Measurements from ENCODE around the gene FAM72B.
"Not testable (repeated sequence)": the region's sequence is repeated elsewhere in the genome, so short reads cannot be mapped to it uniquely, and the experiment has no call there.

FAM72B gene

GRCh38 chr1:121184290-121185127 is at the start of gene FAM72B, which contains the start of gene SRGAP2C:
FAM72B (minus strand) TSS chr1:121184340; CDS start chr1:121183489, 851 bp downstream.
SRGAP2C (plus strand) TSS chr1:121184975; CDS start chr1:121187447, 2,472 bp downstream.
- DNase-seq (ENCODE audit: extremely low read depth in 1 of 2, low read depth in 1 of 2): peak; percentile 71 to 73

- DNase-seq (ENCODE audit: extremely low read depth in 1 of 2, low read depth in 1 of 2): not testable (repeated sequence)
These were observed 48.4 kb upstream of the FAM72B start for GRCh38 chr1:121232445-121233125.

DNA sequence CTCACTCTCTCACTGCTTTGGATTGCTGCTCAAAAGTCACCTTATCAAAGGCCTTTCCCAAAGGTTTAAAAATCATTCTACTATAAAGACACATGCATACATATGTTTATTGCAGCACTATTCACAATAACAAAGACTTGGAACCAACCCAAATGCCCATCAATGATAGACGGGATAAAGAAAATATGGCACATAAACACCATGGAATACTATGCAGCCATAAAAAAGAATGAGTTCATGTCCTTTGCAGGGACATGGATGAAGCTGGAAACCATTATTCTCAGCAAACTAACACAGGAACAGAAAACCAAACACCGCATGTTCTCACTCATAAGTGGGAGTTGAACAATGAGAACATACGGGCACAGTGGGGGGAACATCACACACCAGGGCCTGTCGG is 46.5 kb upstream of the FAM72B start:
- DNase-seq (ENCODE audit: extremely low read depth in 1 of 2, low read depth in 1 of 2): not testable (repeated sequence)

DNA sequence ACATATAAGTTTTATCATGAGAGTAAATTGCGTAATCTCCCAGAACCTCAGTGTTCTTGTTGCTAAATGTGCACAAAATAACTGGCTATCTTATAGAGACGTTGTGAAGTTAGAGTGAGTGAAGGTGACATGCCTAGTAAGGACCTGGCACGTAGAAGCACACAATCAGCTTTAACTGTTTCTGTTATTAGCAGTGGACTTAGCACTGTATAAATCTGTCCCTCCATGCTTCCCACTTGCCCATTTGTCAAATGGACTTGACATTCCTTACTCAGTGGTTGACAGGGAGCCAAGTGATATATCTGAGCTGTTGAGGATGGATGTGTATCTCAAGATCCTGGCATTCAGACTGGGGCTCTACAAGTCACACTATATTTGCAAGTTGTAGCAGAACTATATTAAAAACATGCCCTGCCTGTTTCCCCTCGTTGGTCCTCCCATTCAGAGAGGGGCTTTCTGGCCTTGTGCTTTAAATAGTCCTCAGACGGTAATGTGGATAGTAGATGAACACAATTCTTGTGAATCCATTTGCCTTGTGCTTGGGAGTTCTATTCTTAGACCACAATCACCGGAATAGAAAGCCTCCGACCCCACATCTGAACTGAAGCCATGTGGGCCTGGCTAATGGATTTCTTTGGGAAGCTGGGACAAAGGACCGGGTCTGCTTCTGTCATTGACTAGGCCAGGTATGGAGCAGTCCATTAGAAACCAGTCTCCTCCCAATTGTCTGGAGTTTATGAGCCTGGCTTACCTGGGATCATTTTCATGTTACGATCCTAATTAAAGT is 43.6 kb upstream of the FAM72B start:
- DNase-seq (ENCODE audit: extremely low read depth in 1 of 2, low read depth in 1 of 2): not testable (repeated sequence)

DNA sequence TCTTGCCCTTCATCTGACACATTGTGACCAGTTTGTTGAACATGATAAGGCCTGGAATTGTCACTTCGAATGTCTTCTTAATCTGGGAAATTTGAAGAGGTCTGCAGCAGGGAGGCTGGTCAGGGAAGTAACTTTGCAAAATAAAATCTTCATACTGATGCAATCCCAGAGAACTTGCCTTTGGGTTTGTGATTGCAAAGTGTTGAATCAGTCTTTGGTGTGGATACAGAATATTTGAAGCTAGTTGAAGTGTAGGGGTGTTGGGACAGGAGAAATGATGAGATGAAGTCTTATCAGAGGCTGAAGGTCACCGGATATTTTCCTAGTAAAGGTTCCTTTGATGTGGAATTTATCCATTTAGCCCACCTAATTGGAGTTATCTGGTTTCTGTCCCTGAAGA is 42.8 kb upstream of the FAM72B start:
- not testable (repeated sequence) for DNase-seq (ENCODE audit: extremely low read depth in 1 of 2, low read depth in 1 of 2)

- not testable (repeated sequence) for DNase-seq (ENCODE audit: extremely low read depth in 1 of 2, low read depth in 1 of 2)
These were observed 42.3 kb upstream of the FAM72B start for GRCh38 chr1:121226295-121226904.

GRCh38 chr1:121224714-121225113 is 40.6 kb upstream of the FAM72B start:
- not testable (repeated sequence) for DNase-seq (ENCODE audit: extremely low read depth in 1 of 2, low read depth in 1 of 2)

DNA sequence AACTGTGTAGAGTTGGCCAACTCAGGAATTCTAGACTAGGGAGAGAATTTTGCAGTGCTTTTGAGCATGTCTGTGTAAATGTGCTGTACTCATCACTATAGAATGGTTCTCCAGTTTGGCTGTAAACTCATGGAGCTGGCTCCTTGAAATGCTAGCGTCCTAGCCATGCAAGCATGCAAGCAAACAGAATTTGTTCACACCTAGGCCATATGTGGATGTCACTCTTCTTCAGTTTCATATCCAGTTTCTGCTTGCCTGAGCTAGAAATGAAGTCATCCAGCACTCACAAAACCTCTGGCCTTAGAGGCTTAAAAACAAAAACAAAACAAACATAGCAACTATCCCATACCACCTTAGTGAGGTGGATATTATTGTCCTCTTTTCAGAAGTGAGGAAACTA is 37.6 kb upstream of the FAM72B start:
- DNase-seq (ENCODE audit: extremely low read depth in 1 of 2, low read depth in 1 of 2): not testable (repeated sequence)

- not testable (repeated sequence) for DNase-seq (ENCODE audit: extremely low read depth in 1 of 2, low read depth in 1 of 2)
These were observed 32.5 kb upstream of the FAM72B start for GRCh38 chr1:121216676-121217075.

- not testable (repeated sequence) for DNase-seq (ENCODE audit: extremely low read depth in 1 of 2, low read depth in 1 of 2)
These were observed 31.7 kb upstream of the FAM72B start for GRCh38 chr1:121215699-121216417.

GRCh38 chr1:121214544-121215156 is 30.5 kb upstream of the FAM72B start:
- DNase-seq (ENCODE audit: extremely low read depth in 1 of 2, low read depth in 1 of 2): not testable (repeated sequence)

DNA sequence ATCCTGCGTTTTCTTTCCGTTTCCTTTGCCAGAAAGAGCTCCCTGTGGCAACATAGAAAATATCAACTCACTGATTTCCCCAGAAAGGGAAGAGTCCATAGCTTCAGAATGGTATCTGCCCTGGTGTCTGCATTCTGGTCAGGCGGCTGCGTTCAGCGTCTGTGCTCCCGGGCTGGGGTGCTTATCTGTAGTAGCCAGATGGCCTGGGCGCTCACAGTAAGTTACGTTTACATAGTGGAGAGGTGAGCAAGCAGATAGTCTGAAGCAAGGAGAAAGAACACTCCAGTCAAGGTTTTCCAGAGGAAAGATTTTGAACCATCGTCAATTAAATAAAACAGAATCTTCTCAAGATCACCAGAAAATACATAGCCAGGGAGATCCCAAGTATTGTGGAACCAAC is 29.4 kb upstream of the FAM72B start:
- DNase-seq (ENCODE audit: extremely low read depth in 1 of 2, low read depth in 1 of 2): not testable (repeated sequence)

DNA sequence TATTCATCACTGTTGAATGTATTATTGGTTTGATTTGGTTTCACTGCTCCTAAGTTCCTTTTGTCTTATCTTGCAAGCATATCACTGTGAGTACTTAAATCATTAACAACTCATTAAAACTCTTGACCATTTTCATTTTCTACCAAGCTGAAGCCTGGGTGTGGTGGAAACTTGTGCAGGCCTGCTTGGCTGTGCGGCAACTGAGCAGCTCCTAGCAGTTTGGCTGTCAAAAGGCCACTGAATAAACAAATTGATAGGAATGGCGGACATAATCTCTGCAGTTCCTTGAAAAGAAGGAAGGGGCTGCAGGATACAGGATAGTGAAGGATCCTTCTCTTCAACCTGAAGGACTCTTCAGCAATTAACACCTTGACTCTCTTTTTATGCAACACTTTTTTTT is 26.6 kb upstream of the FAM72B start:
- not testable (repeated sequence) for DNase-seq (ENCODE audit: extremely low read depth in 1 of 2, low read depth in 1 of 2)

GRCh38 chr1:121208375-121208774 is 24.2 kb upstream of the FAM72B start:
- DNase-seq (ENCODE audit: extremely low read depth in 1 of 2, low read depth in 1 of 2): not testable (repeated sequence)

DNA sequence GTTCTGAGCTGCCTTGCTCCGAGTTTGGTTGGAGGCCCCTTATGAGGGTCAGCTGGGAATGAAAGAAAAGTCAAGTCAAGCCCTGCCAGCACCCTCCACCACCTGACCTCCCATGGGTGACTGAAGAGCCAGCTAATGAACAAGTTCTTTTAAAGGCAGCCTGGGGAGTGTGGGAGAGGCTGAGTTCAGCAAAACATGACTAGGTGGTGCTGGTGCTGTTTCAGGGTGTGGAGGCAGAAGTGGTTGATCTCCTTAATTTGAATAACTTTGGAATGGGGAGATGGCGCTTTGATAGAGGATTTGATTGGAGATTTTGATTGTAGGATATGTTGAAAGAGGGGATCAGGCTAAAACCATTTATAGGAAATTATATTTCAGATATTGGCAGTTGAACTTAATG is 23.2 kb upstream of the FAM72B start:
- DNase-seq (ENCODE audit: extremely low read depth in 1 of 2, low read depth in 1 of 2): not testable (repeated sequence)

GRCh38 chr1:121205786-121206711 is 21.9 kb upstream of the FAM72B start:
- DNase-seq (ENCODE audit: extremely low read depth in 1 of 2, low read depth in 1 of 2): not testable (repeated sequence)

DNA sequence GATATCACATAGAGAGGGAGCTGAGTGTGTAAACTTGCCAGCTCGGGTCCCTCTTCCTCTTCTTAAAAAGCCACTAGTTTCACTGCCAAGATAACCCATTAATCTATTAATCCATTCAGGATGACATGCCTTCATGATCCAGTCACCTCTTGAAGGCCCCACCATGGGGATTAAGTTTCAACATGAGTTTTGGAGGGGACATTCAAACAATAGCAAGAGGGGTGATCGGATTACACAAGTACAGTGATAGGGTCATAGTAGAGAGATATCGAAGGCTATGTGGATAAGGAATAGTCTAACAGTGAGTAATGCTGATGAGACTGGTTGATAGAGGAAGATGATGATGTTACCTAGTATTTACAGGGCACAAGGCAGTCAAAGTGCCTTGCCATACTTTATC is 18.8 kb upstream of the FAM72B start:
- not testable (repeated sequence) for DNase-seq (ENCODE audit: extremely low read depth in 1 of 2, low read depth in 1 of 2)

Measured in activated CD8-positive, alpha-beta memory T cell treated with anti-CD3 and anti-CD28 coated beads for 1 hour (primary cell).